ENCODE data around the gene SERINC4. TPM values are rescaled to one million over a fixed set of nuclear protein-coding genes. Genes with fewer than 3 reads are reported as not detected.
"Not testable (repeated sequence)": the region's sequence is repeated elsewhere in the genome, so short reads cannot be mapped to it uniquely, and the experiment has no call there.

The SERINC4 gene
- polyA plus RNA-seq, 1 of the 3 experiments (the other 2 are of a cell fraction), result 0.05 TPM

GRCh38 chr15:43815064-43815463, 15.0 kb upstream of the SERINC4 start:
- H3K4me3 ChIP-seq (ENCODE audit: low read depth in 2 of 2, low read length in 1 of 2); H3K9me3 ChIP-seq; H3K9ac ChIP-seq; POLR2A ChIA-PET; H3F3A ChIP-seq (replicated peaks; ENCODE audit: insufficient read depth); H3K4me1 ChIP-seq (ENCODE audit: control insufficient read depth in 1 of 2, insufficient read depth in 2 of 2, low read depth in 1 of 2, low read length in 1 of 2); H3K9me2 ChIP-seq; H3K4me2 ChIP-seq; H3K27ac ChIP-seq (ENCODE audit: low read depth in 2 of 2, low read length in 1 of 2); H3K27me3 ChIP-seq (ENCODE audit: insufficient read depth); DNase-seq; H2AFZ ChIP-seq (ENCODE audit: low read depth); CTCF ChIA-PET; H4K20me1 ChIP-seq (ENCODE audit: insufficient read depth): not testable (repeated sequence)
- peaks cover 39 to 68% of the 10 kb centered on the region in 2 experiments for H3K36me3 ChIP-seq (replicated peaks in 1 of 2; ENCODE audit: control insufficient read depth in 1 of 2, insufficient read depth in 2 of 2, low read length in 1 of 2)
- WGBS (ENCODE audit: low lambda C conversion rate), result 97% methylated on average over 5 of the region's 5 CpGs
- H3K79me2 ChIP-seq (ENCODE audit: insufficient read depth), result peaks cover 36% of the 10 kb centered on the region

- CTCF ChIA-PET, result interaction anchor here (0.7 to 0.9 kb wide), 2 partner anchors 8 to 39 kb away, joined by 3 to 5 read pairs; no protein-coding TSS in a partner anchor
- no peaks in the 10 kb centered on the region for H3K79me2 ChIP-seq (ENCODE audit: insufficient read depth)
- H3K36me3 ChIP-seq (replicated peaks in 1 of 2; ENCODE audit: control insufficient read depth in 1 of 2, insufficient read depth in 2 of 2, low read length in 1 of 2), result peaks cover 58 to 86% of the 10 kb centered on the region in 2 experiments
- H3K9me3 ChIP-seq, result no peaks in the 10 kb centered on the region
- 90% methylated on average over 6 of the region's 6 CpGs for WGBS (ENCODE audit: low lambda C conversion rate)
- no peak overlapping the region for H3K4me2 ChIP-seq
- TF ChIP-seq FOXM1 (IDR thresholded peaks at IDR 0.05; ENCODE audit: low read depth), result no peak
- no peak for TF ChIP-seq CHD2 (IDR thresholded peaks at IDR 0.05; ENCODE audit: low read length, partially characterized antibody)
- no peak for TF ChIP-seq CTCF (IDR thresholded peaks at IDR 0.05)
- no peak for TF ChIP-seq ELF1 (IDR thresholded peaks at IDR 0.05)
- no peak for TF ChIP-seq TEAD4 (IDR thresholded peaks at IDR 0.05; ENCODE audit: borderline replicate concordance, insufficient read depth)
- no peak for TF ChIP-seq ZBTB33 (IDR thresholded peaks at IDR 0.05; ENCODE audit: borderline replicate concordance, low read depth)
- TF ChIP-seq SMC3 (IDR thresholded peaks at IDR 0.05; ENCODE audit: low read depth, low read length), result no peak
- TF ChIP-seq POLR2AphosphoS5 (IDR thresholded peaks at IDR 0.05; ENCODE audit: low read depth, low read length), result no peak
- no peak for TF ChIP-seq YY1 (IDR thresholded peaks at IDR 0.05; ENCODE audit: low read depth)
- TF ChIP-seq SIN3A (IDR thresholded peaks at IDR 0.05; ENCODE audit: borderline replicate concordance, low read depth, low read length), result no peak
- no peak for TF ChIP-seq JUND (IDR thresholded peaks at IDR 0.05)
- TF ChIP-seq REST (IDR thresholded peaks at IDR 0.05; ENCODE audit: low read depth, low read length), result no peak
- no peak for TF ChIP-seq EZH2phosphoT487 (IDR thresholded peaks at IDR 0.05; ENCODE audit: borderline replicate concordance, low read depth)
- no peak for TF ChIP-seq GATA2 (CRISPR knock-in tag; IDR thresholded peaks at IDR 0.05)
- no peak for TF ChIP-seq GABPA (IDR thresholded peaks at IDR 0.05; ENCODE audit: low read depth)
- no peak for TF ChIP-seq FOSL2 (IDR thresholded peaks at IDR 0.05; ENCODE audit: borderline replicate concordance, low read depth)
- TF ChIP-seq PBX3 (IDR thresholded peaks at IDR 0.05), result no peak
- no peaks in the 10 kb centered on the region for H3K4me1 ChIP-seq (ENCODE audit: control insufficient read depth in 1 of 2, insufficient read depth in 2 of 2, low read depth in 1 of 2, low read length in 1 of 2)
- no peaks in the 10 kb centered on the region for H4K20me1 ChIP-seq (ENCODE audit: insufficient read depth)
- DNase-seq, result no peak
- H3K27me3 ChIP-seq (ENCODE audit: insufficient read depth), result no peaks in the 10 kb centered on the region
- H3K9ac ChIP-seq, result no peak overlapping the region
- H3F3A ChIP-seq (replicated peaks; ENCODE audit: insufficient read depth), result peaks cover 20% of the 10 kb centered on the region
- POLR2A ChIA-PET, result interaction anchor here (2.0 kb wide), 1 partner anchor 8 kb away, joined by 5 read pairs; the partner anchor contains the start of genes HYPK and SERINC4
- no peak overlapping the region for H3K27ac ChIP-seq (ENCODE audit: low read depth in 2 of 2, low read length in 1 of 2)
- H3K9me2 ChIP-seq, result no peaks in the 10 kb centered on the region
- no peak overlapping the region for H3K4me3 ChIP-seq (ENCODE audit: low read depth in 2 of 2, low read length in 1 of 2)
- no peak overlapping the region for H2AFZ ChIP-seq (ENCODE audit: low read depth)
These were observed 9.1 kb upstream of the SERINC4 start for GRCh38 chr15:43808960-43809678.
